Right cardiac atrium (tissue), 5 donors: ENCODE results near the gene CNIH3. TPM values are rescaled to one million over a fixed set of nuclear protein-coding genes. Genes with fewer than 3 reads are reported as not detected.
"Not testable (repeated sequence)": the region's sequence is repeated elsewhere in the genome, so short reads cannot be mapped to it uniquely, and the experiment has no call there.

Experiments
- ATAC-seq, 2 donors: fragments of 200-7000 bp; cut with Tn5 transposase; one replicate each; pipeline versions ENCODE4 v1.8.0 to v1.9.1; 2020; ENCODE audit warnings: moderate library complexity in 2 of 2, mild to moderate bottlenecking in 1 of 2
- DNase-seq, 3 donors: peaks; one replicate each; pipeline ENCODE4 v3.0.0-alpha.2; 2020
- H3K27ac ChIP-seq: one replicate; pipeline ENCODE4 v1.5.1; 2013; ENCODE audit warnings: mild to moderate bottlenecking, low read length, control low read depth, moderate library complexity
- H3K27me3 ChIP-seq: one replicate; pipeline ENCODE4 v1.6.1; 2013; ENCODE audit not compliant: control insufficient read depth, insufficient read depth
- H3K4me1 ChIP-seq: one replicate; pipeline ENCODE4 v1.6.1; 2013; ENCODE audit warnings: low read length; ENCODE audit not compliant: control insufficient read depth, insufficient read depth
- H3K4me3 ChIP-seq: one replicate; pipeline ENCODE4 v1.5.1; 2013; ENCODE audit warnings: low read length, control low read depth
- H3K9me3 ChIP-seq: one replicate; pipeline ENCODE4 v1.6.1; 2013; ENCODE audit warnings: low read length; ENCODE audit not compliant: control insufficient read depth
- WGBS: extraction: QIAGEN DNeasy Blood & Tissue Kit; methylation state at CpG from one replicate; pipeline ENCODE4 v1.1.7; 2013; 5-methylcytosine and 5-hydroxymethylcytosine counted together
- intact Hi-C, 4 donors: fragments of 100-400 bp; cut with DNase I; formaldehyde crosslinking; loops; one replicate each; pipeline versions ENCODE4 v1.11.0 to v1.14.0; 2022 to 2023
- polyA plus RNA-seq: library from polyadenylated mRNA; stranded (reverse); fragments of 200-250 nt; gene quantifications from one replicate; pipeline ENCODE4 v1.2.3, GENCODE V29; 2013
- total RNA-seq, 4 donors: library from RNA; stranded (reverse); fragmentation: NEBNext Ultra II Directional; extraction: Animal tissue kit (Norgen Biotek cat#: 25700); gene quantifications; one replicate each; pipeline ENCODE4 v1.2.1, GENCODE V29; 2021
- donor health status: healthy with polysubstance abuse.
- donor health status: DM: no; HTN: yes; CAD: no.
- donor health status: DM: no; HTN: no; CAD: no.
- donor health status: DM: no; HTN: yes; CAD: no; lungs with severe emphysema.
- donor health status: DM: yes; HTN: yes; CAD: no.

Gene CNIH3
- total and polyA plus RNA-seq, 5 donors: 0.66 to 2.3 (median 1.3) TPM

- H3K9me3 ChIP-seq: no peaks in the 10 kb centered on the region
- no peak overlapping the region for H3K4me3 ChIP-seq
- H3K27me3 ChIP-seq: no peaks in the 10 kb centered on the region
- no peak overlapping the region for H3K27ac ChIP-seq
- ATAC-seq: no peak
- 87% methylated on average over 8 of the region's 8 CpGs for WGBS
- no peak for DNase-seq
- H3K4me1 ChIP-seq: no peaks in the 10 kb centered on the region
- intact Hi-C loops: no loop called here
Observed at GRCh38 chr1:224704107-224704735, 88.1 kb downstream of the CNIH3 start.

DNA sequence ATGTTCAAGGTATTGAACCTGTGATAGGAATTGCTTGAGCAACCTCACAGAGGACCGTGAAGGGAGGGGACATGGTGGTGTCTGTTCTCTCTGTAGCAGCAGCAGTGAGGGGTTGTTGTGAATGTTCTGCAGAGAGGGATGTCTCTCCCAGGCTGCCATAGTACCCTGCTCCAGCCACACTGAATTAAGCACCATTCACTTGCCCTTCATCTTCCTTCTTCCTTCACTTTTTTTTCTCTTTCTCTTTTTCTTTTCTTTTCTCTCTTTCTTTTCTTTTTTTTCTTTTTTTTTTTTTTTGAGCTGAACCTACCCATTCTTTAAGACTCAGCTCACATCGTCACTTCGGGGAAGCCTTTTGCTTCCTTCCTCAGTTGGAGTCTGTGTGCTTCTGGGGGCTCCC lies 89.5 kb downstream of the CNIH3 start:
- DNase-seq (no peak), ATAC-seq (no peak)
- H3K27me3 ChIP-seq: no peaks in the 10 kb centered on the region
- intact Hi-C loops: no loop called here
- no peak overlapping the region for H3K27ac ChIP-seq
- H3K4me3 ChIP-seq: no peak overlapping the region
- H3K4me1 ChIP-seq: no peaks in the 10 kb centered on the region
- H3K9me3 ChIP-seq: no peaks in the 10 kb centered on the region
- 70% methylated on average over 3 of the region's 3 CpGs for WGBS

- Histone ChIP-seq H3K9me3 (no peaks in the 10 kb centered on the region), H3K4me1 (no peaks in the 10 kb centered on the region), H3K27ac (no peak overlapping the region), H3K27me3 (no peaks in the 10 kb centered on the region), H3K4me3 (no peak overlapping the region)
- ATAC-seq: no peak
- no peak for DNase-seq
- intact Hi-C loops: no loop called here
- WGBS: 62% methylated on average over 7 of the region's 7 CpGs
Observed at GRCh38 chr1:224707843-224708725, 92.0 kb downstream of the CNIH3 start.

- Histone ChIP-seq H3K4me1 (no peaks in the 10 kb centered on the region), H3K27me3 (no peaks in the 10 kb centered on the region), H3K4me3 (no peak overlapping the region), H3K27ac (no peak overlapping the region), H3K9me3 (no peaks in the 10 kb centered on the region)
- whole genome bisulfite sequencing: 52% methylated on average over 3 of the region's 3 CpGs
- DNase-seq: no peak
- intact Hi-C loops: loop anchor here in 1 of 4 donors (10.0 kb wide), 1 partner anchor 65 kb away; no protein-coding TSS in a partner anchor
- no peak for ATAC-seq
Observed at GRCh38 chr1:224710196-224710595, 94.1 kb downstream of the CNIH3 start.

GRCh38 chr1:224711231-224711756 lies 95.2 kb downstream of the CNIH3 start:
- not testable (repeated sequence) for H3K27me3 ChIP-seq
- WGBS: 71% methylated on average over 4 of the region's 4 CpGs

GRCh38 chr1:224711876-224712275 lies 95.8 kb downstream of the CNIH3 start:
- Histone ChIP-seq H3K27ac (no peak overlapping the region), H3K4me3 (no peak overlapping the region), H3K4me1 (no peaks in the 10 kb centered on the region), H3K9me3 (no peaks in the 10 kb centered on the region), H3K27me3 (no peaks in the 10 kb centered on the region)
- no peak for ATAC-seq
- intact Hi-C loops: loop anchor here in 1 of 4 donors (10.0 kb wide), 1 partner anchor 67 kb away; no protein-coding TSS in a partner anchor
- DNase-seq: no peak
- WGBS: 63% methylated on average over 3 of the region's 3 CpGs

More at GRCh38 chr1:224711231-224711756, 95.2 kb downstream of the CNIH3 start:
- intact Hi-C loops: loop anchor here in 1 of 4 donors (10.0 kb wide), 1 partner anchor 66 kb away; no protein-coding TSS in a partner anchor
- H3K4me1 ChIP-seq, ATAC-seq, H3K9me3 ChIP-seq, DNase-seq, H3K27ac ChIP-seq, H3K4me3 ChIP-seq: not testable (repeated sequence)

- no peak for ATAC-seq
- intact Hi-C loops: loop anchor here in 1 of 4 donors (10.0 kb wide), 1 partner anchor 68 kb away; no protein-coding TSS in a partner anchor
- WGBS: 89% methylated on average over 1 of the region's 1 CpG
- no peak overlapping the region for H3K4me3 ChIP-seq
- no peaks in the 10 kb centered on the region for H3K4me1 ChIP-seq
- no peaks in the 10 kb centered on the region for H3K9me3 ChIP-seq
- no peak for DNase-seq
- H3K27me3 ChIP-seq: no peaks in the 10 kb centered on the region
- H3K27ac ChIP-seq: no peak overlapping the region
Observed at GRCh38 chr1:224713228-224713627, 97.1 kb downstream of the CNIH3 start.

GRCh38 chr1:224714553-224714952 lies 98.4 kb downstream of the CNIH3 start:
- 90% methylated on average over 6 of the region's 6 CpGs for WGBS
- H3K27ac ChIP-seq: no peak overlapping the region

GRCh38 chr1:224718470-224719053 lies 102.4 kb downstream of the CNIH3 start:
- H3K9me3 ChIP-seq: no peaks in the 10 kb centered on the region
- WGBS: 72% methylated on average over 9 of the region's 9 CpGs
- H3K4me1 ChIP-seq: no peaks in the 10 kb centered on the region
- intact Hi-C loops: loop anchor here in 1 of 4 donors (10.0 kb wide), 1 partner anchor 74 kb away; no protein-coding TSS in a partner anchor
- H3K27ac ChIP-seq: no peak overlapping the region
- no peak overlapping the region for H3K4me3 ChIP-seq
- DNase-seq (no peak), ATAC-seq (no peak)
- no peaks in the 10 kb centered on the region for H3K27me3 ChIP-seq

More at GRCh38 chr1:224714553-224714952, 98.4 kb downstream of the CNIH3 start:
- intact Hi-C loops: loop anchor here in 1 of 4 donors (10.0 kb wide), 1 partner anchor 70 kb away; no protein-coding TSS in a partner anchor
- H3K27me3 ChIP-seq: no peaks in the 10 kb centered on the region
- no peak for DNase-seq
- H3K4me1 ChIP-seq: no peaks in the 10 kb centered on the region
- no peak overlapping the region for H3K4me3 ChIP-seq
- no peaks in the 10 kb centered on the region for H3K9me3 ChIP-seq
- no peak for ATAC-seq

DNA sequence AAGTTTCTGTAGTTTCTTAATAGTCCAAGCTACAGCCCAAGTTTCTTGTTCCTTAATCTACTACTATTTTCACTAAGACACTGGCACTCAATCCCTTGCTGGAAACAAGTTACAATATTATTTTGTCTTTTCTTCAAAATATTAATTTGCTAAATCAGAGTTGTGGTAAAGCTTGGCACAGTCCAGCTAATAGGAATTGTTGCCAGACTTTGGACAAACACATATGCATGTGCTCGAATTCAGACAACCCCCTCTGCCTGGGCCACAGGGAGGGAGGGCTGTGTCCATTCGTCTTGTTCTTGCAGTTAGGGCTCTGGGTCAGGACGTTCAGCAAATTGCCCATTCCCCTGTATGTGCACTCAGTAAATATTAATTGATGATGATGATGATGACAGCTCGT lies 103.6 kb downstream of the CNIH3 start:
- H3K27ac ChIP-seq: no peak overlapping the region
- no peaks in the 10 kb centered on the region for H3K4me1 ChIP-seq
- no peaks in the 10 kb centered on the region for H3K9me3 ChIP-seq
- 50% methylated on average over 4 of the region's 4 CpGs for WGBS
- no peak for DNase-seq
- intact Hi-C loops: loop anchor here in 1 of 4 donors (10.0 kb wide), 1 partner anchor 75 kb away; no protein-coding TSS in a partner anchor
- ATAC-seq: no peak
- no peaks in the 10 kb centered on the region for H3K27me3 ChIP-seq
- no peak overlapping the region for H3K4me3 ChIP-seq
